ENCODE data around the gene SLC29A1. TPM values are rescaled to one million over a fixed set of nuclear protein-coding genes. Genes with fewer than 3 reads are reported as not detected.

The SLC29A1 gene
- total and polyA plus RNA-seq, 4 donors: 15.1 to 67.2 (median 16.7) TPM

GRCh38 chr6:44255105-44255808 is 31.9 kb downstream of the SLC29A1 start (continued):
- no peak for TF ChIP-seq ZBTB33 (IDR thresholded peaks at IDR 0.05)
- no peak for TF ChIP-seq GABPA (IDR thresholded peaks at IDR 0.05 in 1 of 2, conservative IDR thresholded peaks at IDR 0.05 in 1 of 2)
- no peak for TF ChIP-seq TAF1 (conservative IDR thresholded peaks at IDR 0.05)
- no peak for TF ChIP-seq HNF4G (IDR thresholded peaks at IDR 0.05)
- no peak for TF ChIP-seq FOXA2 (IDR thresholded peaks at IDR 0.05)
- TF ChIP-seq NR2F2 (IDR thresholded peaks at IDR 0.05): no peak
- no peak for TF ChIP-seq MAX (IDR thresholded peaks at IDR 0.05)

GRCh38 chr6:44255871-44256774 is 32.7 kb downstream of the SLC29A1 start:
- H3K36me3 ChIP-seq (ENCODE audit: control insufficient read depth in 4 of 4, insufficient read depth in 3 of 4, low read depth in 1 of 4, low read length in 3 of 4): peaks cover 7 to 48% (median 41%) of the 10 kb centered on the region in 4 donors
- peak overlapping the region; percentile 59 to 91 for H3K27ac ChIP-seq (ENCODE audit: low read depth in 1 of 2, low read length in 2 of 2)
- peaks cover 2 to 27% (median 14%) of the 10 kb centered on the region in 4 donors for H3K4me1 ChIP-seq (ENCODE audit: control insufficient read depth in 4 of 4, insufficient read depth in 4 of 4, low read length in 3 of 4)
- DNase-seq (ENCODE audit: low spot score): no peak
- H3K9ac ChIP-seq (ENCODE audit: low read depth in 1 of 2, low read length in 2 of 2): peak overlapping the region; percentile 26 to 42
- 28% methylated on average over 15 of the region's 15 CpGs for WGBS
- TF ChIP-seq MAX (IDR thresholded peaks at IDR 0.05): no peak
- TF ChIP-seq NR2F2 (IDR thresholded peaks at IDR 0.05): no peak
- no peak for TF ChIP-seq HNF4A (conservative IDR thresholded peaks at IDR 0.05)
- no peak for TF ChIP-seq HNF4G (IDR thresholded peaks at IDR 0.05)
- TF ChIP-seq ZBTB33 (IDR thresholded peaks at IDR 0.05): no peak
- no peak for TF ChIP-seq CTCF (IDR thresholded peaks at IDR 0.05; ENCODE audit: low read depth, low read length, missing input control)
- TF ChIP-seq ATF3 (IDR thresholded peaks at IDR 0.05): no peak
- TF ChIP-seq RXRA (IDR thresholded peaks at IDR 0.05): no peak
- no peak for TF ChIP-seq SP1 (IDR thresholded peaks at IDR 0.05)
- TF ChIP-seq YY1 (IDR thresholded peaks at IDR 0.05): no peak
- no peak for TF ChIP-seq REST (IDR thresholded peaks at IDR 0.05)
- TF ChIP-seq FOXA2 (IDR thresholded peaks at IDR 0.05): no peak
- H3K27me3 ChIP-seq (ENCODE audit: control insufficient read depth in 4 of 4, insufficient read depth in 4 of 4, low read length in 3 of 4): no peaks in the 10 kb centered on the region
- no peaks in the 10 kb centered on the region for H3K9me3 ChIP-seq (ENCODE audit: control insufficient read depth in 4 of 4, low read length in 3 of 4)
- H3K4me3 ChIP-seq (ENCODE audit: low read depth in 1 of 3, low read length in 3 of 3): peak overlapping the region; percentile 62 to 85 (median 67)
